Endometrial microvascular endothelial cells (primary cell): ENCODE measurements around the gene SLC9A7. TPM values are rescaled to one million over a fixed set of nuclear protein-coding genes. Genes with fewer than 3 reads are reported as not detected.
"Not testable (repeated sequence)": the region's sequence is repeated elsewhere in the genome, so short reads cannot be mapped to it uniquely, and the experiment has no call there.

Experiments
- in situ Hi-C: cut with HindIII; loops from 2 replicates; pipeline ENCODE4 v1.10.0; 2017; ENCODE audit warnings: low sequenced_read_pairs, low pct_unique_long_range_greater_than_20kb; ENCODE audit errors: inconsistent ontology term
- total RNA-seq: library from RNA; depleted of rRNA; stranded (reverse); fragments of >200 nt; gene quantifications from one replicate; pipeline ENCODE4 v1.2.3, GENCODE V29; 2015; ENCODE audit errors: inconsistent ontology term

Gene SLC9A7
- total RNA-seq, 1 donor from 2014 or later: 13.7 TPM

DNA sequence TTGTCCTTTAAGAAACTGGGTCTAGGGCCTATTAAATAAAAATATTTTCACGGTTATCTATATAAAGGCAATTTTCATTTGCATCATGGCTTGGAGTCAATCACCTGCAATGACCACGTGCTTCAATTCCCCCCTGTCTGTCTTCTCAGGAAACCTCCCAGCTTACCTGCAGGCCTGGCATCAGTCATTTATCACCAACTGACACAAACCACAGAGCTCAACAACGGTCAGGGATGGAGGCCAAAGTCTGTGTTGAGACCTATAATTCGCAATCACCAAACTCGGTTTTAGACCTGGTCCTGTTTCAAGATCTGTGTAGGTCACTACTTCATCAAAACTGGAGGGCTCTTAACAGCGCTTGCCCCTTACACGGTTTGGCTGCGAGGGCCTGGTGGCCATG lies 1.9 kb downstream of the SLC9A7 start:
- in situ Hi-C loops: no loop called here

DNA sequence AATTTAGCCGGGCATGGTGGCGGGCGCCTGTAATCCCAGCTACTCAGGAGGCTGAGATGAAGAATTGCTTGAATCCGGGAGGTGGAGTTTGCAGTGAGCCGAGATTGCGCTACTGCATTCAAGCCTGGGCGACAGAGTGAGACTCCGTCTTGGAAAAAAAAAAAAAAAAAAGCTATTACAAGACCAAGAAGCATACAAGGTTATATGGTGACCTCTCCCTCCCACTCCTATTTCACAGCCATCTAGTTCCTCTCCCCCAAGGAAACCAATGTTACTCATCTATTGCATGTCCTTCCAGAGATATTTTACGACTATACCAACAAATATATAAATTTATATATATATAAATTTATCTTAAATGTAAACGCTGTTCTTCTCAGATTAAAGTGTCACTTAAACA lies 3.2 kb downstream of the SLC9A7 start:
- in situ Hi-C loops: no loop called here

DNA sequence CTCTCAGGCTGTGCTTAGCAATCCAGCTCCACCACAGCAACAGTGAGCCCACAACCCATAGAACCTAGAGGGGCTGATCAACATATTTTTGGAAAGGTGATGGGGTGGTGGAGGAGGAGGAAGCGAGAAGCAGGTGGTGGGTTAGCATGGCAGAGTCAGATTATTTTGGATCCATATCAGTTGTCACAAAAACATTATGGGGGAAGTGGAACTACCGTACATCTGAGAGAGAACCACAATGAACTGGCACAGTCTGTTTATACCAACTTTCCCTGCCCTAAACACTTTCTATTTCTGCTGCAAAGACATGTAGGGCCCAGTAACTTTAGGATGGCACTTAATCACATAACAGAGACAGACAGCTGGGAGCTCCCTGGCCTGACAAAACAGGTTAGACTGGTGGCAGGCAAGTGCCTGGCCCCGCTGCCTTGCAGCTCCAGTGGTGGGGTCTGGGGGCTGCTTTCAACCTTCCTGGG lies 4.3 kb downstream of the SLC9A7 start:
- in situ Hi-C loops: no loop called here

- in situ Hi-C loops: no loop called here
Measured at GRCh38 chrX:46754036-46754435, 4.9 kb downstream of the SLC9A7 start.

DNA sequence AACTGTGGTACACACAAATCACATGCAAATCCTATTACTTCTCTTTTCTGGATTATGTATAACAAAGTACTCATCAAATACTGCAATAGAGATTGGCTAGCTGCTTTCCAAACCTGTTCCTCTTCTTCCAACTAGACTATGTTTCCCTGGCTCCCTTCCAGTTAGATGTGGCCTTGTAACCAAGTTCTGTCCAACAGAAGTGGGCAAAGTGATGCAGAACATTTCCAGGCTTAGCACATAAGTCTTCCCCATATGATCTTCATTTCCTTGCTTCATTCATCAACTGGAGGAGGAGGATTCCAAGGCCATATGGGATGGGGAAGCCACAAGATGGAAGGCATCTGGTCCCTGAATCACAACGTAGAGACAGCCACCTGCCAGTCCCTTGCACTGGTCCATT lies 8.0 kb downstream of the SLC9A7 start:
- in situ Hi-C loops: no loop called here

- in situ Hi-C loops: no loop called here
Measured at GRCh38 chrX:46744009-46744408, 14.9 kb downstream of the SLC9A7 start.

DNA sequence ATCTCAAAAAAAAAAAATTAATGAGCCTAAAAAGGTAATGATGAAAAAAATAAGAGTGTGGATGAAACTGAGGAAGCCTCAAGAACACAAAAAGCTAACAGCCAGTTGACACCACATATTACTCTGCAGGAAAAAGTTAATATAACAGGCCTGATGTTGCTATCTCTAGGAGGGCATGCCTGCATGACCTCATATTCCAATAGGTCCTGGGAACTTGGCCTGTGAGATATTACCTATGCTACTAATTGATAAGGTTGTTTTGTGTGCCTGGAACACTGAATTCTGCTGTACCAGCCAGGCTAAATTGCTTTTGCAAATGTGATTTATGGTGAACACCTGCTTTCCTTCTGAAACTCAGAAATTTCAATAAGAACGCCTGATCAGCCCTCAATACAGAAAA lies 15.9 kb downstream of the SLC9A7 start:
- in situ Hi-C loops: no loop called here

DNA sequence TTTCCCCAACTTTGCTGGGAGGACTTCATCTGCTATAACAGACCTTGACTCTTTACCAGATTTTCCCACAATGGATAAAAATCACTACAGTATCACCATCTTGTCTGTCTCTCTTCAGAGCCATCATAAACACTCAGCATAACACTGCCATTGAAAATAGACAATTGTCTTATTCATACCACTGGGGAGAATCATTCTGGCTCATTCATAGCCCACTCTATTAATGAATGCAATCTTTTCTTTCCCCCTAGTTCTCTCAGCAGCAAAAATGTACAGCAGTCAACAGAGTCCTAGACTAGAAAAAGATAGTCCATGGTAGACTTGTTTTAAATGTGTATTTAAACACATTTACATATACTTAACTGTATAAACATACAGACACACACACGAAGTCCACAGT lies 19.2 kb downstream of the SLC9A7 start:
- in situ Hi-C loops: no loop called here

GRCh38 chrX:46737462-46737861 lies 21.5 kb downstream of the SLC9A7 start:
- in situ Hi-C loops: no loop called here

DNA sequence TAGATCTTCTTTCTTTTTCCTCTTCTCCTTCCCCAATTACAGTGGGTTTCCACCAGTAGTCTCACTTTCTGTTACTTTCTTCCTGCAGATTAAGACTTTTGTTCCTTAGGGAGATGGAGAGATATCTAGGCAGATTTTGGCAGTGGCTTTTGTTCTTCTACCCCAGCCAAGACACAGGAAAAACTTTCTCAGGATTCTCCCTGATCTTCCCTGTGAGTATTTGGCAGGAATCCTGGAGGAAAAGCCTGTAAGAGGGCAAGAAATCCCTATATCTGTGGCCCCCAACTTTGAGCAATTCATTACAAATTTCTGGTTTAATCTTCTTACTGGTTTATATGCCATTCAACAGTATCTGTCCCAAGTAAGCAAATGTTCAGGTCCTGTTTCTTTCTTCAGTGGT lies 21.9 kb downstream of the SLC9A7 start:
- in situ Hi-C loops: no loop called here

DNA sequence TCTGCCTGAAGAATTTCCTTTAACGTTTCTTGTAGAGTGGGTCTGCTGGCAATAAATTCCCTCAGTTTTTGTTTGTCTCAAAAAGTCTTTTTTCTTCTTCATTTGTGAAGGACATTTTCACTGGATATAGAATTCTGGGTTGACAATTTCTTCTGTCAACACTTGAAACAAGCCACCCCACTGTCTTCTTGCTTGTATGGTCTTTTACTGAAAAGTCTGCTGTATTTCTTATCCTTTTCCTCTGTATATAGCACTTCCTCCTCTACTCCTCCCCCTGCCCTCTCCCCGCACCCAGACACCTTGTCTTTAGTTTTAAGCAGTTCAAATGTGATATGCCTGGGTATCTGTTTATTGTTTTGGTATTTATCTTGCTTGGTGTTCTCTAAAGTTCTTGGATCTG lies 23.3 kb downstream of the SLC9A7 start:
- in situ Hi-C loops: no loop called here

GRCh38 chrX:46733226-46733625 lies 25.7 kb downstream of the SLC9A7 start:
- in situ Hi-C loops: no loop called here

DNA sequence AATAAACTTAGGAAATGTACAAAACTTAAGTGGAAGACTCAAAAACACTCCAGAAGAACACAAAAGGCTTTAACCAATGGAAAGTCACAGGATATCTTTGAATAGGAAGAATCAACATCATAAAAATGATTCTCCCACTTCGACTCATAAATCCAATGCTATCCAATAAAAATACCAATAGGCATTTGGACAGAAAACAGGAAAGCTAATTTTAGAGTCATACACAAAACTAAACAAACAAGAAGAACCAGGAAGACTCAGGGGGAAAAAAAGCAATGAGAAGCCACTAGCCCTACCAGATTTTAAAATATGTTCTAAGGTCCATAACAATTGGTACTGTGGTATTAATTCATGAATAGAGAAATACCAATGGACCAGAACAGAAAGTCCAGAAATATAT lies 28.2 kb downstream of the SLC9A7 start:
- in situ Hi-C loops: no loop called here

- in situ Hi-C loops: no loop called here
Measured at GRCh38 chrX:46727441-46727840, 31.5 kb downstream of the SLC9A7 start.

DNA sequence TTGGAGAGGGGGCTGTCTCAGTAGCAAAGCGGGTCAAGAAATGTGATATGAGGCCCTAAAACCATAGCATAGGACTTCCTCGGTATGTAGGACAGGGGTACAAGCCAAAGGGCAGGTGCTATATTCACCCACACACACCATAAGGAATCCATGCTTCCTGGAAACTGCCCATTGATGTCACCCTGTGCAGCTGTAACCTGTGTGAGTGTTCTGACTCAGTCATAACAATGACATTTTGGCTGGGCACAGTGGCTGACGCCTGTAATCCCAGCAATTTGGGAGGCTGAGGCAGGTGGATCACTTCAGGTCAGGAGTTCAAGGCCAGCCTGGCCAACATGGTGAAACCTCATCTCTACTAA lies 35.4 kb downstream of the SLC9A7 start:
- in situ Hi-C loops: not testable (repeated sequence)

- in situ Hi-C loops: no loop called here
Measured at GRCh38 chrX:46722742-46723568, 36.0 kb downstream of the SLC9A7 start.

GRCh38 chrX:46716796-46717195 lies 42.1 kb downstream of the SLC9A7 start:
- in situ Hi-C loops: no loop called here

DNA sequence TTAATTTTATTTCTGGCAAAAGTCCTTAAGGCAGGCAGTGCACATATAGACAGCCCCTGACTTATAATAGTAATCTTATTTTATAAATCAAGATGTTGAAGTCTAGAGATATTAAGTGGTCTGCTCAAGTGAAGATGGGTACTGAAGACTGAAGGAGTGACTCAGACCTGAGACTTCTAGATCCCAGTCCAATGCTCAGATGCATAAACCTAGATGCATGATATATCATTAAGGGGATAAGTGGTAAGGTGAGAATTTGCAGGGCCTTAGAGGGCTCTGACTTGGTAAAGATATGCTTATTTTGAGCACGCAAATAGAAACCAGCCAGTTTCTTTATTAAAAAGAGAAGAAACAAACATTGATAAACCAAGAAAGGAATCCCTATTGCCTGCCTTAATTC lies 42.9 kb downstream of the SLC9A7 start:
- in situ Hi-C loops: no loop called here

GRCh38 chrX:46715530-46715929 lies 43.4 kb downstream of the SLC9A7 start:
- in situ Hi-C loops: no loop called here

DNA sequence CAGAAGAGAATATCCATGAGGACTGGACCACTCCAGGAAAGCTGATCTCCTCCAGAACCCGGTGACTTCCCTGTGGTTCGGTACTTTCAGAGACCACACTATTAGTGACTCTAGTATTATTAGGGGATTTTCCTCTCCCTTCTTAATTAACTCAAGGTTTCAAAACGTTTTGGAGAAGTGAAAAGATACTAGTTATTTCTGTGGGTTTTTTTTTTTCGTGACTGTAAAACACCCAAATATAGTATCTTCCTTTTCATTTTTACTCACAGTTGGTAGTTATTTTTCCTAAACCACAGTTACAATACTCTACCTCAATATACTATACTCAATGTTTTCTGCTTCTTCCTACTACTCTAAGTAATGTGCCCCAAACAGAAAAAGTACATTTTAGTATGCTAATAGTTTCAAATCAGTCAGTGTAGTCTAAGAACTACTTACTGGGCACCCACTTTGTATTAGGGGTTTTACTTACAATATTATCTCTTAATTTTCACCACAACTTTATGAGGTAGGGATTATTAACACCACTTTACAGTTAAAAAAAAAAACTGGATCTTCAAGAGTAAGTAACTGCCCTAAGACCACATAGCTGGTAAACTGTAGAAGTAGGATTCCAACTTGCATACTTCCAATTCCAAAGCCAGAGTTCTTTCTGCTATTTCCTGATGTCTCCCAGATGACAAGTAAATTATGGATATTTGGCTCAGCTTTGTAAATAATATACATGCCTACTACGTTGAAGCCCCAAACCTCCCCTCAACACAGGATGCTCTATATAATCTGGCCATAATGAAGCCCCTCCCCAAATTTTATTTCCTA lies 45.0 kb downstream of the SLC9A7 start:
- in situ Hi-C loops: no loop called here
